ENCODE results near the gene VAV2. TPM values are rescaled to one million over a fixed set of nuclear protein-coding genes. Genes with fewer than 3 reads are reported as not detected.

VAV2 gene
- total and polyA plus RNA-seq, 2 experiments from 2014 or later: 8.1 to 28.9 TPM

GRCh38 chr9:133894377-133895321, 97.5 kb downstream of the VAV2 start (continued):
- TF ChIP-seq ZNF462 (CRISPR knock-in tag; IDR thresholded peaks at IDR 0.05): no peak

GRCh38 chr9:133893191-133893994, 98.7 kb downstream of the VAV2 start:
- H3K36me3 Mint-ChIP-seq (ENCODE audit: low read depth): peaks cover 2% of the 10 kb centered on the region; the same call in 1 of the 3 replicates
- peak overlapping the region; percentile 84; the same call in 1 of the 2 replicates for H3K27ac Mint-ChIP-seq
- no peaks in the 10 kb centered on the region for H3K36me3 ChIP-seq (ENCODE audit: insufficient read depth)
- H3K4me1 ChIP-seq (ENCODE audit: insufficient read depth): no peaks in the 10 kb centered on the region
- DNase-seq (ENCODE audit: low spot score): no peak
- no peak overlapping the region for H3K4me3 Mint-ChIP-seq
- no peaks in the 10 kb centered on the region; the same call in 1 of the 2 replicates for H4K20me1 ChIP-seq (replicated peaks; ENCODE audit: insufficient read depth)
- TF ChIP-seq ZNF331 (CRISPR knock-in tag; IDR thresholded peaks at IDR 0.05; ENCODE audit: low read depth): no peak
- no peak for TF ChIP-seq CTCF (conservative IDR thresholded peaks at IDR 0.05; ENCODE audit: low read depth in 2 of 2)
- no peak for TF ChIP-seq REST (IDR thresholded peaks at IDR 0.05; ENCODE audit: unreplicated experiment)
- no peak for TF ChIP-seq JUNB (IDR thresholded peaks at IDR 0.05; ENCODE audit: unreplicated experiment)
- no peak for TF ChIP-seq NANOG (IDR thresholded peaks at IDR 0.05; ENCODE audit: borderline replicate concordance)
- no peak for TF ChIP-seq POLR2AphosphoS5 (IDR thresholded peaks at IDR 0.05; ENCODE audit: low read depth)
- TF ChIP-seq EZH2 (IDR thresholded peaks at IDR 0.05; ENCODE audit: low read depth, unreplicated experiment): no peak
- no peak for TF ChIP-seq ETS1 (IDR thresholded peaks at IDR 0.05)
- H3F3A ChIP-seq (replicated peaks; ENCODE audit: low read depth): no peaks in the 10 kb centered on the region
- ATAC-seq: no peak
- no peak overlapping the region for H2AFZ ChIP-seq
- no peak overlapping the region for H3K4me3 ChIP-seq
- H3K9me3 Mint-ChIP-seq: no peaks in the 10 kb centered on the region
- H3K4me2 ChIP-seq: no peak overlapping the region
- H3K4me1 Mint-ChIP-seq: peaks cover 32% of the 10 kb centered on the region
- H3K9me2 ChIP-seq (ENCODE audit: insufficient read depth): no peaks in the 10 kb centered on the region
- H3K27me3 ChIP-seq (ENCODE audit: insufficient read depth): no peaks in the 10 kb centered on the region
- no peak overlapping the region for H3K27ac ChIP-seq (ENCODE audit: low read depth)
- peaks cover 16% of the 10 kb centered on the region for H3K27me3 Mint-ChIP-seq (ENCODE audit: insufficient read depth, low read depth, poor library complexity)
- peaks cover 32% of the 10 kb centered on the region for H3K79me2 ChIP-seq (replicated peaks; ENCODE audit: insufficient read depth)

All from GM23338 (cell line).